ENCODE data around the gene SWSAP1.

The SWSAP1 gene, protein sequence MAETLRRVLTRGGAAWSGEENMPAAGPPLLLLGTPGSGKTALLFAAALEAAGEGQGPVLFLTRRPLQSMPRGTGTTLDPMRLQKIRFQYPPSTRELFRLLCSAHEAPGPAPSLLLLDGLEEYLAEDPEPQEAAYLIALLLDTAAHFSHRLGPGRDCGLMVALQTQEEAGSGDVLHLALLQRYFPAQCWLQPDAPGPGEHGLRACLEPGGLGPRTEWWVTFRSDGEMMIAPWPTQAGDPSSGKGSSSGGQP

DNA sequence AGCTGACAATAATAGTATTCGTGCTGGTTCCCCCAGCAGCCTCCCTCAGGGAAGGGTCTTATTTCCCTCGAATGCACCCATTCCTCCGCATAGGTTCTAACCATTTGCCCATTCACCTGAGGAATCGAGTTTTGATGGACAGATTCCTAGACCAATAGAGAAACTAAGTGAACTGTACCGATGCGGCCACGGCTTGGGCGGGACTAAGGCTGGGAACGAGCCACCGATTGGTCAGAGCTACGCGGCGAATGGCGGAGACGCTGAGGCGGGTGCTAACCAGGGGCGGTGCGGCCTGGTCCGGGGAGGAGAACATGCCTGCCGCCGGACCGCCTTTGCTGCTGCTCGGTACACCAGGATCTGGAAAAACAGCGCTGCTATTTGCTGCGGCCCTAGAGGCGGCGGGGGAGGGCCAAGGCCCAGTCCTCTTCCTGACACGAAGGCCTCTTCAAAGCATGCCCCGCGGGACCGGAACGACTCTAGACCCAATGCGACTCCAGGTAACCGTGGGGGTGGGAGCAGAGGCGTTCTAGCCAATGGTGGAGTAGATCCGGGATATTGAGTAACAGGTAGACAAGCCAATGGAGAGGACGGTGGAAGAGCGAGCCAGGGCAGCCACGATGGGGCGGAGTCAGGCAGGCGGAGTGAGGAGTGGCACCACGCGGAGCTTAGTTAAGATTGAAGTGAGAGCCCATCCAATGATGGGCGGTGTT lies at the start of gene SWSAP1:
SWSAP1 (plus strand) TSS at position 234 of the 710 bp plus-strand sequence; CDS start at position 249, 15 bp downstream.
- peak within 1 kb of the TSS; percentile 74 for H2AFZ ChIP-seq (ENCODE audit: low read length)
- no peaks in the 10 kb centered on the region for H3K27me3 ChIP-seq (ENCODE audit: insufficient read depth, low read length, poor library complexity, severe bottlenecking)
- no peaks in the 10 kb centered on the region for H3K9me3 ChIP-seq (ENCODE audit: insufficient read depth, low read depth, low read length)

DNA sequence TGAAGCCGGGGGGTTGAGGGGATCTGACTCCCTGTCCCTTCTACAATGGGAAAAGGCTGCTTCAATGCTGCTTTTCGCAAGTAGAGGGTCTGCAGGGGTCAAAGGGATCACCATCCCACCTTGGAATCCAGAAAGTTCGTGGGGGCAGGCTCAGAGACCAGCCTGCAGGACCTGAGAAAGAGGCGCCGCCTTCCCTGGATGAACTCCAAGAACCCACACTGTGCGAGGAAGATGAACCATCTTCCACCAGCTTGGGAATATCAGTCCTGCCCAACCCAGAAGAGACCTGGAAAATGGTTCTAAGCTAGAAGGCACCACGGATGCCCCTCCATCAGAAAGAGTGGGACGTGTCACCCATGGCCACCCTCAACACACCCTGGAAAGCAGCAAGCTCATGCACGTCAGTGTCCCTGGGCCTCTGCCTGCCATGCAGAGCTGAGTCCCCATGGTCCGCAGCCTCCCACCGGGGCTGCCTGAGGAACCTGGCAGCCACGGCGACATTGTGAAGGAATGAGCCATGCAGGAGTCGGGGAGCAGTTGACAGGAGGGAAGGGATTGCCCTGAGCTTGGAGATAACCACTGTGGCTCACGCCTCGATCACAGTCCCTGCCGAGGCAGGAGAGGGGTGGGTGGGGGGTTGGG lies 49.6 kb upstream of the SWSAP1 start:
- no peaks in the 10 kb centered on the region for H3K27me3 ChIP-seq (ENCODE audit: insufficient read depth, low read length, poor library complexity, severe bottlenecking)
- peaks cover 7% of the 10 kb centered on the region; the same call in 1 of the 2 replicates for H3K79me2 ChIP-seq (ENCODE audit: insufficient read depth, low read length)
- H3K9ac ChIP-seq (ENCODE audit: low read depth, low read length, poor library complexity, severe bottlenecking) = peak overlapping the region; percentile 92
- TF ChIP-seq, protein P1, sequence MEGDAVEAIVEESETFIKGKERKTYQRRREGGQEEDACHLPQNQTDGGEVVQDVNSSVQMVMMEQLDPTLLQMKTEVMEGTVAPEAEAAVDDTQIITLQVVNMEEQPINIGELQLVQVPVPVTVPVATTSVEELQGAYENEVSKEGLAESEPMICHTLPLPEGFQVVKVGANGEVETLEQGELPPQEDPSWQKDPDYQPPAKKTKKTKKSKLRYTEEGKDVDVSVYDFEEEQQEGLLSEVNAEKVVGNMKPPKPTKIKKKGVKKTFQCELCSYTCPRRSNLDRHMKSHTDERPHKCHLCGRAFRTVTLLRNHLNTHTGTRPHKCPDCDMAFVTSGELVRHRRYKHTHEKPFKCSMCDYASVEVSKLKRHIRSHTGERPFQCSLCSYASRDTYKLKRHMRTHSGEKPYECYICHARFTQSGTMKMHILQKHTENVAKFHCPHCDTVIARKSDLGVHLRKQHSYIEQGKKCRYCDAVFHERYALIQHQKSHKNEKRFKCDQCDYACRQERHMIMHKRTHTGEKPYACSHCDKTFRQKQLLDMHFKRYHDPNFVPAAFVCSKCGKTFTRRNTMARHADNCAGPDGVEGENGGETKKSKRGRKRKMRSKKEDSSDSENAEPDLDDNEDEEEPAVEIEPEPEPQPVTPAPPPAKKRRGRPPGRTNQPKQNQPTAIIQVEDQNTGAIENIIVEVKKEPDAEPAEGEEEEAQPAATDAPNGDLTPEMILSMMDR (conservative IDR thresholded peaks at IDR 0.05; ENCODE audit: low read length) = no peak
- TF ChIP-seq EZH2phosphoT487 (IDR thresholded peaks at IDR 0.05; ENCODE audit: borderline replicate concordance) = no peak
- peaks cover 6% of the 10 kb centered on the region; the same call in 1 of the 2 replicates for H3F3A ChIP-seq (ENCODE audit: low read depth)
- H3K4me1 ChIP-seq (ENCODE audit: insufficient read depth, low read length, poor library complexity, severe bottlenecking) = peaks cover 44% of the 10 kb centered on the region
- H2AFZ ChIP-seq (ENCODE audit: low read length) = no peak overlapping the region
- H3K9me2 ChIP-seq (replicated peaks; ENCODE audit: low read depth, low read length) = no peaks in the 10 kb centered on the region
- H3K36me3 ChIP-seq (ENCODE audit: insufficient read depth, low read length) = no peaks in the 10 kb centered on the region
- H3K4me3 ChIP-seq (ENCODE audit: low read length, poor library complexity, severe bottlenecking) = peak overlapping the region; percentile 72
- H3K4me2 ChIP-seq (ENCODE audit: low read depth, low read length, poor library complexity, severe bottlenecking) = peak overlapping the region; percentile 92
- no peaks in the 10 kb centered on the region for H3K9me3 ChIP-seq (ENCODE audit: insufficient read depth, low read depth, low read length)
- no peaks in the 10 kb centered on the region for H4K20me1 ChIP-seq (ENCODE audit: insufficient read depth, low read length, poor library complexity, severe bottlenecking)

More for the DNA sequence above, at the start of gene SWSAP1:
- Histone ChIP-seq H3K4me2 (ENCODE audit: low read depth, low read length, poor library complexity, severe bottlenecking) (peak within 1 kb of the TSS; percentile 92), H3K9me2 (replicated peaks; ENCODE audit: low read depth, low read length) (no peaks in the 10 kb centered on the region), H3K79me2 (ENCODE audit: insufficient read depth, low read length) (peaks cover 20% of the 10 kb centered on the region; the same call in 1 of the 2 replicates), H3F3A (ENCODE audit: low read depth) (no peaks in the 10 kb centered on the region), H3K9ac (ENCODE audit: low read depth, low read length, poor library complexity, severe bottlenecking) (peak within 1 kb of the TSS; percentile 93), H3K36me3 (ENCODE audit: insufficient read depth, low read length) (no peaks in the 10 kb centered on the region), H3K4me1 (ENCODE audit: insufficient read depth, low read length, poor library complexity, severe bottlenecking) (peaks cover 33% of the 10 kb centered on the region), H3K4me3 (ENCODE audit: low read length, poor library complexity, severe bottlenecking) (peak within 1 kb of the TSS; percentile 90), H4K20me1 (ENCODE audit: insufficient read depth, low read length, poor library complexity, severe bottlenecking) (peaks cover 5% of the 10 kb centered on the region)
- TF ChIP-seq EZH2phosphoT487 (IDR thresholded peaks at IDR 0.05; ENCODE audit: borderline replicate concordance) = no peak
- TF ChIP-seq, protein P1 (conservative IDR thresholded peaks at IDR 0.05; ENCODE audit: low read length) = no peak

DNA sequence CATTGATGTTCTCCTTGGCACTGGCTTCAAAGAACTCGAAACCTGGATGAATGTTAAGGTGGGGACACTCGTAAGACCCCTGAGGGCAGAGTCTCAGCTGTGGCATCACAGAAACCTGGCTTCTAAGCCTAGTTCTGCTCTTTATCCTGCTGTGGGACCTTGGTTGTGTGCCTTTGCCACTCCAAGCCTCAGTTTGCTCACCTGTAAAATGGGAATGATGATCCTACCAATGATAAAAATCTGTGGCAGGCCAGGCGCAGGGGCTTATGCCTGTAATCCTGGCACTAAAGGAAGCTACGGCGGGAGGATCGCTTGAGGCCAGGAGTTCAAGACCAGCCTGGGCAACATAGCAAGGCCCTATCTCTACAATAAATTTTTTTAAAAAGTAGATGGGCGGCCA lies 48.9 kb upstream of the SWSAP1 start:
- TF ChIP-seq, protein P1 (conservative IDR thresholded peaks at IDR 0.05; ENCODE audit: low read length) = no peak
- no peak for TF ChIP-seq EZH2phosphoT487 (IDR thresholded peaks at IDR 0.05; ENCODE audit: borderline replicate concordance)
- no peak overlapping the region for H3K4me2 ChIP-seq (ENCODE audit: low read depth, low read length, poor library complexity, severe bottlenecking)
- no peaks in the 10 kb centered on the region for H3K36me3 ChIP-seq (ENCODE audit: insufficient read depth, low read length)
- no peak overlapping the region for H2AFZ ChIP-seq (ENCODE audit: low read length)
- no peaks in the 10 kb centered on the region for H4K20me1 ChIP-seq (ENCODE audit: insufficient read depth, low read length, poor library complexity, severe bottlenecking)
- H3K79me2 ChIP-seq (ENCODE audit: insufficient read depth, low read length) = peaks cover 9% of the 10 kb centered on the region; the same call in 1 of the 2 replicates
- H3K9me2 ChIP-seq (replicated peaks; ENCODE audit: low read depth, low read length) = no peaks in the 10 kb centered on the region
- H3K9ac ChIP-seq (ENCODE audit: low read depth, low read length, poor library complexity, severe bottlenecking) = peak overlapping the region; percentile 92
- no peaks in the 10 kb centered on the region for H3K9me3 ChIP-seq (ENCODE audit: insufficient read depth, low read depth, low read length)
- no peak overlapping the region for H3K4me3 ChIP-seq (ENCODE audit: low read length, poor library complexity, severe bottlenecking)
- no peaks in the 10 kb centered on the region for H3K27me3 ChIP-seq (ENCODE audit: insufficient read depth, low read length, poor library complexity, severe bottlenecking)
- peaks cover 6% of the 10 kb centered on the region; the same call in 1 of the 2 replicates for H3F3A ChIP-seq (ENCODE audit: low read depth)
- H3K4me1 ChIP-seq (ENCODE audit: insufficient read depth, low read length, poor library complexity, severe bottlenecking) = peaks cover 44% of the 10 kb centered on the region

All from Loucy (cell line).